AG04450 (cell line): ENCODE results near the gene TAF10. TPM values are rescaled to one million over a fixed set of nuclear protein-coding genes. Genes with fewer than 3 reads are reported as not detected.

Experiments used
- CTCF ChIA-PET: fragments of 300-600, 350-600 bp; formaldehyde crosslinking; extraction: SDS; loops from one replicate; lab custom pipeline; 2022; ENCODE audit warnings: antibody characterized with exemption, inconsistent platforms; lab: Charles Lee
- POLR2A ChIA-PET: fragments of 350-600 bp; formaldehyde crosslinking; extraction: SDS; loops from one replicate; lab custom pipeline; 2021; ENCODE audit warnings: antibody characterized with exemption, inconsistent platforms; lab: Yijun Ruan, JAX
- DNase-seq: peaks from one replicate; pipeline ENCODE4 v3.0.0-alpha.2; 2011; ENCODE audit warnings: low read depth, low spot score
- H3K27ac ChIP-seq: one replicate; pipeline ENCODE4 v1.5.1; 2012; ENCODE audit warnings: low read depth, low read length, control low read depth
- H3K27me3 ChIP-seq: one replicate; pipeline ENCODE4 v1.6.0; 2012; ENCODE audit warnings: low read length; ENCODE audit not compliant: control insufficient read depth, insufficient read depth
- H3K4me3 ChIP-seq: 2 replicates; pipeline ENCODE4 v1.5.1; 2011; ENCODE audit warnings: mild to moderate bottlenecking, low read depth, low read length, control low read depth
- H3K9me3 ChIP-seq: 2 replicates; pipeline ENCODE4 v1.5.1; 2012; ENCODE audit warnings: low read length; ENCODE audit not compliant: control insufficient read depth, insufficient read depth
- polyA plus RNA-seq: library from polyadenylated mRNA; depleted of rRNA; stranded (reverse); fragments of >200 nt; gene quantifications from 2 replicates; pipeline ENCODE4 v1.2.3, GENCODE V29; 2011
- TF ChIP-seq, protein P1 (sequence below): IDR thresholded peaks from 2 replicates; pipeline ENCODE4 v1.5.1; 2011; ENCODE audit warnings: low read depth, low read length, control low read depth, inconsistent platforms

TAF10 gene
- polyA plus RNA-seq, 1 experiment = 170 TPM

DNA sequence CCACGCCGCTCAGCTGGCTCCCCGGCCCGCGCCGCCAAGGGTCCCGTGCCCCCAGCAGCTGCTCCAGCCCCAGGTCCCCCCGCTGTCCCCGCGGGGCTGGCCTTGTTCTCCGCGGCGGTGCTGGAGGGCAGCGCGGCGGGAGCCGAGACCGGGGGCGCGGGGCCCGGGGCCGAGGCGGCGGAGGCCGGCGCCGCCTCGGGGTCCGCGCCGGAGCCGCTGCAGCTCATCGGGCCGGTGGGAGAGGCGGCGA is 128 bp downstream of the TAF10 start:
- ChIA-PET POLR2A (interaction anchor here (0.6 to 1.9 kb wide), 10 partner anchors 10 to 233 kb away, joined by 3 to 13 read pairs (median 4); partner anchors contain the start of genes ARFIP2, MRPL17 and TIMM10B), CTCF (interaction anchor here (0.7 to 2.9 kb wide), 5 partner anchors 9 to 94 kb away, joined by 3 to 15 read pairs (median 6); partner anchors contain the start of gene MRPL17)
- Histone ChIP-seq H3K9me3 (no peaks in the 10 kb centered on the region; the same call in 1 of the 2 replicates), H3K27ac (peak overlapping the region; percentile 80), H3K4me3 (peak overlapping the region; percentile 74), H3K27me3 (no peaks in the 10 kb centered on the region)
- DNase-seq = no peak
- TF ChIP-seq, protein P1, sequence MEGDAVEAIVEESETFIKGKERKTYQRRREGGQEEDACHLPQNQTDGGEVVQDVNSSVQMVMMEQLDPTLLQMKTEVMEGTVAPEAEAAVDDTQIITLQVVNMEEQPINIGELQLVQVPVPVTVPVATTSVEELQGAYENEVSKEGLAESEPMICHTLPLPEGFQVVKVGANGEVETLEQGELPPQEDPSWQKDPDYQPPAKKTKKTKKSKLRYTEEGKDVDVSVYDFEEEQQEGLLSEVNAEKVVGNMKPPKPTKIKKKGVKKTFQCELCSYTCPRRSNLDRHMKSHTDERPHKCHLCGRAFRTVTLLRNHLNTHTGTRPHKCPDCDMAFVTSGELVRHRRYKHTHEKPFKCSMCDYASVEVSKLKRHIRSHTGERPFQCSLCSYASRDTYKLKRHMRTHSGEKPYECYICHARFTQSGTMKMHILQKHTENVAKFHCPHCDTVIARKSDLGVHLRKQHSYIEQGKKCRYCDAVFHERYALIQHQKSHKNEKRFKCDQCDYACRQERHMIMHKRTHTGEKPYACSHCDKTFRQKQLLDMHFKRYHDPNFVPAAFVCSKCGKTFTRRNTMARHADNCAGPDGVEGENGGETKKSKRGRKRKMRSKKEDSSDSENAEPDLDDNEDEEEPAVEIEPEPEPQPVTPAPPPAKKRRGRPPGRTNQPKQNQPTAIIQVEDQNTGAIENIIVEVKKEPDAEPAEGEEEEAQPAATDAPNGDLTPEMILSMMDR = no peak

DNA sequence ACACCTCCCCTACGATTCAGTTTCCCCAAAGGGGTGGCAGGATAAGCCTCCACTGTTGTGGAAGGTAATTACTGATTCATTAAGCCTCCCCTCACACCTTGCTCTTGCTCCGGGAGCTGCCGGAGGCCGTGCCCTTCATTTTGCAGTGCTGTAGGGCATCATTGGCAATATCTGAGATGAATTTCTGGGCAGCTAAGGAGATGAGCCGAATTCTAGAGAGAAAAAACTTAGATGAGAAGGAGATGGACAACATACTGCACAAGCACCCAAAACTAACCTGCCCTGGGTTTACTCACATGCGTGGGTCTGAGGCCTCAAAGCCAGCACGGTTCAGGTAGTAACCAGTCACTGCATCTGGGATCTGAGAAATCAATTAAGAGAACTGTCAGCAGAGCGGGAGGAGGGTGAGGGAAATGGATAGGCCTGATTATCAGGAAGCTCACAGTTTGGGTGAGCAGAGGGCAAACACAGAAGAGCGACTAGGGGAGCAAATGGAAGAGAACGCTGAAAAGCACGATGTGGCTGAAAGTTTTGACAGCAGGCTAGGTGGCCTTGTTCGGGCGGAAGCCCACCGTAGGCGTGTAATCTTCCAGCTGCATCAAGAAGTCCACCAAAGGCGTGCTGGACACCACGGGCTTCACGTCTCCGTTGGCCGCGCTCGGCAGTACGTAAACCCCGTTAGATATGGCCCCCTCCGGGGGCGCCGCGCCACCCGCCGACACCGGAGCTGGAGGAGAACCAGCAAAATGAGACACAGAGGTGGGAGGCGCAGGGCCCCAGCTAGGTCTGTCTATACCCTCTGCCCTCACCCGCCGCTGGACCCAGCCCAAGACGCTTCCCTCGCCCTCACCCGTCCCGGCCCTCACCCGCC is 689 bp downstream of the TAF10 start:
- H3K9me3 ChIP-seq = no peaks in the 10 kb centered on the region; the same call in 1 of the 2 replicates
- no peak for DNase-seq
- no peaks in the 10 kb centered on the region for H3K27me3 ChIP-seq
- POLR2A ChIA-PET = interaction anchor here (0.6 to 1.9 kb wide), 9 partner anchors 10 to 232 kb away, joined by 3 to 13 read pairs (median 4); partner anchors contain the start of genes ARFIP2, MRPL17 and TIMM10B
- H3K4me3 ChIP-seq = peak overlapping the region; percentile 74
- H3K27ac ChIP-seq = peak overlapping the region; percentile 80
- CTCF ChIA-PET = interaction anchor here (0.7 to 2.9 kb wide), 5 partner anchors 9 to 95 kb away, joined by 3 to 15 read pairs (median 6); partner anchors contain the start of gene MRPL17
- TF ChIP-seq, protein P1 = no peak

DNA sequence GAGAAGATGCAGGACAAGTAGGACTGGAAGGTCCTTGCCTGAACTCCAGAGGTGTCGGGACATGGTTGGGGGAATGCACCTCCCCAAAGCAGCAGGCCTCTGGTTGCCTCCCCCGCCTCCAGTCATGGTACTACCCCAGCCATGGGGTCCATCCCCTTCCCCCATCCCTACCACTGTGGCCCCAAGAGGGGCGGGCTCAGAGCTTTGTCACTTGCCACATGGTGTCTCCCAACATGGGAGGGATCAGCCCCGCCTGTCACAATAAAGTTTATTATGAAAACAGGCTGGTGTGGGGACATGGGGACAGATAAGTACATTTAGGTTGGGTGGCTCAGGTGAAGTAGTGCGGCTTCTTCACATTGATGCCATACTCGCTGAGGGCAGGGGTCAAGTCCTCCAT is 1.4 kb downstream of the TAF10 start:
- Histone ChIP-seq H3K27ac (no peak overlapping the region), H3K27me3 (no peaks in the 10 kb centered on the region), H3K9me3 (no peaks in the 10 kb centered on the region; the same call in 1 of the 2 replicates), H3K4me3 (peak overlapping the region; percentile 74)
- ChIA-PET POLR2A (no interaction called here), CTCF (interaction anchor here (2.1 to 2.9 kb wide), 2 partner anchors 73 to 95 kb away, joined by 6 to 15 read pairs; partner anchors contain the start of gene MRPL17)
- DNase-seq = no peak
- TF ChIP-seq, protein P1 = no peak

DNA sequence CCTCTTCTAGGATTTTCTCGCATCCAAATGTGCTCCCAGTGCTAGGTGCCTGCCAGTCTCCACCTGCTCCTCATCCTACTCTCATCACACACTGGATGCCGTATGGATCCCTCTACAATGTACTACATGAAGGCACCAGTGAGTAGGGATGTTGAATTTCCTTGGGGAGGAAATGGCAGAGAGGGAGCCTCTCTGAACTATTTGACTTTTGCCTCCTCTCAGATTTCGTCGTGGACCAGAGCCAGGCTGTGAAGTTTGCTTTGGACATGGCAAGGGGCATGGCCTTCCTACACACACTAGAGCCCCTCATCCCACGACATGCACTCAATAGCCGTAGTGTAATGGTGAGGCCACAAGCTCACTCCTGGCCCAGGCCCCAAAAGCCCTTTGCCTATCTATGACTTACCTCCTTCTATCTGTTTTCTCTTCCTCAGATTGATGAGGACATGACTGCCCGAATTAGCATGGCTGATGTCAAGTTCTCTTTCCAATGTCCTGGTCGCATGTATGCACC is 2.5 kb downstream of the TAF10 start:
- Histone ChIP-seq H3K27ac (no peak overlapping the region), H3K4me3 (no peak overlapping the region), H3K9me3 (no peaks in the 10 kb centered on the region; the same call in 1 of the 2 replicates), H3K27me3 (no peaks in the 10 kb centered on the region)
- ChIA-PET CTCF (interaction anchor here (1.2 to 3.6 kb wide), 3 partner anchors 9 to 78 kb away, joined by 5 to 14 read pairs (median 7); partner anchors contain the start of genes MRPL17 and TPP1), POLR2A (interaction anchor here (3.0 kb wide), 1 partner anchor 9 kb away, joined by 12 read pairs; the partner anchor contains the start of gene TPP1)
- no peak for DNase-seq
- TF ChIP-seq, protein P1 = no peak
